Measurements from ENCODE around the gene HCN2.
"Not testable (repeated sequence)": the region's sequence is repeated elsewhere in the genome, so short reads cannot be mapped to it uniquely, and the experiment has no call there.

Gene HCN2

GRCh38 chr19:622666-623065 lies 33.0 kb downstream of the HCN2 start:
- DNase-seq: no peak

GRCh38 chr19:623175-623916 lies 33.7 kb downstream of the HCN2 start:
- no peak for DNase-seq

- DNase-seq: no peak
Observed at GRCh38 chr19:623974-624373, 34.3 kb downstream of the HCN2 start.

- DNase-seq: no peak
Observed at GRCh38 chr19:624433-625109, 34.9 kb downstream of the HCN2 start.

GRCh38 chr19:625257-625656 lies 35.6 kb downstream of the HCN2 start:
- no peak for DNase-seq

- DNase-seq: not testable (repeated sequence)
Observed at GRCh38 chr19:626566-626965, 36.9 kb downstream of the HCN2 start.

- no peak for DNase-seq
Observed at GRCh38 chr19:628168-628567, 38.5 kb downstream of the HCN2 start.

GRCh38 chr19:629515-629914 lies 39.8 kb downstream of the HCN2 start:
- DNase-seq: not testable (repeated sequence)

- DNase-seq: no peak
Observed at GRCh38 chr19:629961-630714, 40.5 kb downstream of the HCN2 start.

- DNase-seq: no peak
Observed at GRCh38 chr19:632579-633067, 42.9 kb downstream of the HCN2 start.

- DNase-seq: peak; percentile 96
Observed at GRCh38 chr19:633068-633785, 43.5 kb downstream of the HCN2 start, which contains the start of gene POLRMT. Gene POLRMT, minus strand, starts transcription at chr19:633537. Its CDS starts 25 bp downstream, at chr19:633512.

GRCh38 chr19:633786-634639 lies 44.3 kb downstream of the HCN2 start:
- DNase-seq: no peak

GRCh38 chr19:634975-635652 lies 45.4 kb downstream of the HCN2 start:
- DNase-seq: no peak

GRCh38 chr19:638906-639252 lies 49.2 kb downstream of the HCN2 start:
- no peak for DNase-seq

- no peak for DNase-seq
Observed at GRCh38 chr19:639253-640160, 49.8 kb downstream of the HCN2 start, which contains the start of gene FGF22. Gene FGF22, plus strand, starts transcription at chr19:639879. Its CDS starts 47 bp downstream, at chr19:639926.

GRCh38 chr19:640161-640558 lies 50.5 kb downstream of the HCN2 start:
- no peak for DNase-seq

- no peak for DNase-seq
Observed at GRCh38 chr19:640606-641189, 51.0 kb downstream of the HCN2 start.

- no peak for DNase-seq
Observed at GRCh38 chr19:641702-642101, 52.0 kb downstream of the HCN2 start.
